Femur (tissue), 1 donor: Measurements from ENCODE around the gene REG3G.
"Not testable (repeated sequence)": the region's sequence is repeated elsewhere in the genome, so short reads cannot be mapped to it uniquely, and the experiment has no call there.

Source experiments
- DNase-seq: peaks from one replicate; pipeline ENCODE4 v3.0.0-alpha.2; 2017

REG3G gene

GRCh38 chr2:79026061-79026460, 559 bp downstream of the REG3G start:
- no peak for DNase-seq

- no peak for DNase-seq
Observed at GRCh38 chr2:79039944-79040343, 14.4 kb downstream of the REG3G start.

- no peak for DNase-seq
Observed at GRCh38 chr2:79041032-79041448, 15.5 kb downstream of the REG3G start.

DNA sequence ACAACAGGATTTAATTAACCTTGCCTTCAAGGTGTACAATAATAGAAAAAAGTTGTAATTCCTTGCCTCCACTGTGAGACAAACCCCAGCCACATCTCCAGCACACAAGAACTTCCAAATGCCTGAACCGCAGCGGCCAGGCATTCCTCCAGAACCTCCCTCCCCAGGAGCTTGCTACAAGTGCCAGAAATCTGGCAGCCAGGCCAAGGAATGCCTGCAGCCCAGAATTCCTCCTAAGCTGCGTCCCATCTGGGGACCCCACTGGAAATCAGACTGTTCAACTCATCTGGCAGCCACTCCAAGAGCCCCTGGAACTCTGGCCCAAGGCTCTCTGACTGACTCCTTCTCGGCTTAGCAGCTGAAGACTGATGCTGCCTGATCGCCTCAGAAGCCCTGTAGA, 28.0 kb downstream of the REG3G start:
- peak; percentile 84 for DNase-seq

GRCh38 chr2:79054769-79055168, 29.3 kb downstream of the REG3G start:
- not testable (repeated sequence) for DNase-seq

DNA sequence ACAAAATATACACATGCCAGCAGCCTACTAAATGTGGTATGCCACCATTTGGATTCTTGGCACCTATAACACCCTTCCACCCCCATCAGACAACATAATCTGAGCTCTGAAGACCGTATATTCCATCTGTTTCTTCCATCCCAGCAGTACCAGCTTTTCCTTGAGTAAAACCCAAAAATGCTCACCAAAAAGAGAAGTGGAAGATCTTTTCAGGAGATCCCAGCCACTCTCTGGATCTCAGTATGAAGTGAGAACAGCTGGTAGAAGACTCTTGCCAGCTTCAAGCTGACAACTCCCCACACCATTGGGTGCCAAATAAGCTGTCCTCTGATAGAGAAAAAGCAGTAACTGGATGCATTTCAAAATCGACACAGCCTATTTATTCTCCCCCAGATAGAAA, 39.7 kb downstream of the REG3G start:
- no peak for DNase-seq

GRCh38 chr2:79071078-79071477, 45.6 kb downstream of the REG3G start:
- no peak for DNase-seq
